ENCODE data around the gene GAS7.
"Not testable (repeated sequence)": the region's sequence is repeated elsewhere in the genome, so short reads cannot be mapped to it uniquely, and the experiment has no call there.

Gene GAS7

GRCh38 chr17:10062691-10063385 lies 135.6 kb downstream of the GAS7 start:
- no peak overlapping the region for H3K4me3 ChIP-seq (ENCODE audit: low read depth, low read length)

GRCh38 chr17:10061111-10061845 lies 137.1 kb downstream of the GAS7 start:
- TF ChIP-seq CTCF (IDR thresholded peaks at IDR 0.05; ENCODE audit: low read depth, low read length), result no peak
- no peak overlapping the region for H3K4me3 ChIP-seq (ENCODE audit: low read depth, low read length)

More at GRCh38 chr17:10062691-10063385, 135.6 kb downstream of the GAS7 start:
- no peak for TF ChIP-seq CTCF (IDR thresholded peaks at IDR 0.05; ENCODE audit: low read depth, low read length)

GRCh38 chr17:10060526-10060925 lies 137.9 kb downstream of the GAS7 start:
- no peak overlapping the region for H3K4me3 ChIP-seq (ENCODE audit: low read depth, low read length)
- TF ChIP-seq CTCF (IDR thresholded peaks at IDR 0.05; ENCODE audit: low read depth, low read length), result no peak

GRCh38 chr17:10059684-10060211 lies 138.7 kb downstream of the GAS7 start:
- H3K4me3 ChIP-seq (ENCODE audit: low read depth, low read length), result no peak overlapping the region
- TF ChIP-seq CTCF (IDR thresholded peaks at IDR 0.05; ENCODE audit: low read depth, low read length), result no peak

GRCh38 chr17:10058921-10059683 lies 139.3 kb downstream of the GAS7 start:
- no peak for TF ChIP-seq CTCF (IDR thresholded peaks at IDR 0.05; ENCODE audit: low read depth, low read length)
- no peak overlapping the region for H3K4me3 ChIP-seq (ENCODE audit: low read depth, low read length)

- H3K4me3 ChIP-seq (ENCODE audit: low read depth, low read length), result not testable (repeated sequence)
These were observed 140.9 kb downstream of the GAS7 start for GRCh38 chr17:10057466-10057865.

- no peak for TF ChIP-seq CTCF (IDR thresholded peaks at IDR 0.05; ENCODE audit: low read depth, low read length)
- no peak overlapping the region for H3K4me3 ChIP-seq (ENCODE audit: low read depth, low read length)
These were observed 143.0 kb downstream of the GAS7 start for GRCh38 chr17:10055262-10055975.
